HG03457 (cell line): ENCODE data around the gene ZNF341.

ENCODE experiments used
- ATAC-seq: cut with Tn5 transposase; IDR thresholded peaks from one replicate; pipeline ENCODE4 v1.9.1; 2021; ENCODE audit warnings: moderate number of reproducible peaks; ENCODE audit not compliant: unreplicated experiment

The ZNF341 gene

GRCh38 chr20:33821270-33821836, 89.6 kb downstream of the ZNF341 start:
- no peak for ATAC-seq

GRCh38 chr20:33822423-33822822, 90.6 kb downstream of the ZNF341 start:
- no peak for ATAC-seq

GRCh38 chr20:33822991-33823390, 91.2 kb downstream of the ZNF341 start:
- ATAC-seq: no peak

GRCh38 chr20:33824852-33825251, 93.1 kb downstream of the ZNF341 start:
- no peak for ATAC-seq

GRCh38 chr20:33825340-33826269, 93.8 kb downstream of the ZNF341 start:
- no peak for ATAC-seq

- ATAC-seq: no peak
These were observed 94.6 kb downstream of the ZNF341 start for GRCh38 chr20:33826270-33826897.

- ATAC-seq: no peak
These were observed 95.3 kb downstream of the ZNF341 start for GRCh38 chr20:33827109-33827508.

- ATAC-seq: no peak
These were observed 96.0 kb downstream of the ZNF341 start for GRCh38 chr20:33827634-33828325.

- ATAC-seq: no peak
These were observed 96.6 kb downstream of the ZNF341 start for GRCh38 chr20:33828326-33828844.

- no peak for ATAC-seq
These were observed 97.3 kb downstream of the ZNF341 start for GRCh38 chr20:33828967-33829560.

GRCh38 chr20:33829636-33830035, 97.8 kb downstream of the ZNF341 start:
- no peak for ATAC-seq

- no peak for ATAC-seq
These were observed 98.6 kb downstream of the ZNF341 start for GRCh38 chr20:33830371-33830770.

GRCh38 chr20:33832103-33832804, 100.5 kb downstream of the ZNF341 start:
- no peak for ATAC-seq

- ATAC-seq: no peak
These were observed 101.5 kb downstream of the ZNF341 start for GRCh38 chr20:33833333-33833732.

GRCh38 chr20:33835615-33836172, 103.9 kb downstream of the ZNF341 start:
- no peak for ATAC-seq

GRCh38 chr20:33836277-33836676, 104.5 kb downstream of the ZNF341 start:
- no peak for ATAC-seq

- ATAC-seq: no peak
These were observed 105.5 kb downstream of the ZNF341 start for GRCh38 chr20:33837096-33837830.

GRCh38 chr20:33838035-33838864, 106.5 kb downstream of the ZNF341 start:
- ATAC-seq: no peak
